SK-N-SH (cell line): ENCODE results near the gene SPSB1. TPM values are rescaled to one million over a fixed set of nuclear protein-coding genes. Genes with fewer than 3 reads are reported as not detected.
A peak's percentile ranks its signal among the peaks of the same experiment; 100 is the strongest.

Source experiments
- CTCF ChIA-PET: fragments of 300-600, 350-600 bp; formaldehyde crosslinking; extraction: SDS; loops from one replicate; lab custom pipeline; 2021; lab: Yijun Ruan, JAX
- POLR2A ChIA-PET: fragments of 350-600 bp; sonication (Branson Sonifier 250); formaldehyde crosslinking; extraction: SDS; loops from one replicate; lab custom pipeline; 2020; ENCODE audit warnings: antibody characterized with exemption, inconsistent platforms; lab: Yijun Ruan, JAX
- DNase-seq: peaks from one replicate; pipeline ENCODE4 v3.0.0; 2012
- H2AFZ ChIP-seq: fragments of 200-600 bp; sonication (generic); 2 replicates; pipeline ENCODE4 v1.8.1; 2016; ENCODE audit warnings: antibody characterized with exemption, mild to moderate bottlenecking, low read depth
- H3F3A ChIP-seq: fragments of 200-600 bp; sonication (generic); replicated peaks from 2 replicates; pipeline ENCODE3; 2016; ENCODE audit warnings: antibody characterized with exemption, mild to moderate bottlenecking; ENCODE audit not compliant: insufficient read depth
- H3K27ac ChIP-seq, 2 experiments: fragments of 200-500 bp in 1 of 2; fragments of 200-600 bp in 1 of 2; sonication (Bioruptor generic) in 1 of 2; sonication (generic), shearing (Covaris generic) in 1 of 2; 2 replicates each; pipeline versions ENCODE4 v1.5.1 to v1.6.1; 2014 to 2016; ENCODE audit warnings: low read depth in 2 of 2, inconsistent platforms in 1 of 2, low read length in 1 of 2, mild to moderate bottlenecking in 1 of 2, mixed read lengths in 1 of 2
- H3K27me3 ChIP-seq: fragments of 200-600 bp; sonication (generic), shearing (Covaris generic); 2 replicates; pipeline ENCODE4 v1.6.1; 2016; ENCODE audit warnings: mixed run types; ENCODE audit not compliant: insufficient read depth
- H3K36me3 ChIP-seq, 2 experiments: fragments of 200-500 bp in 1 of 2; fragments of 200-600 bp in 1 of 2; sonication (Bioruptor generic) in 1 of 2; sonication (generic) in 1 of 2; replicated peaks in 1 of 2; 2 replicates each; pipeline versions ENCODE3 to v1.5.1; 2014 to 2016; ENCODE audit warnings: low read length in 1 of 2, mild to moderate bottlenecking in 1 of 2; ENCODE audit not compliant: insufficient read depth in 2 of 2, control insufficient read depth in 1 of 2
- H3K4me1 ChIP-seq, 2 experiments: fragments of 200-500 bp in 1 of 2; fragments of 200-600 bp in 1 of 2; sonication (Bioruptor generic) in 1 of 2; sonication (generic), shearing (Covaris generic) in 1 of 2; 2 replicates each; pipeline versions ENCODE4 v1.5.1 to v1.6.1; 2014 to 2016; ENCODE audit warnings: low read depth in 1 of 2, low read length in 1 of 2, mixed run types in 1 of 2; ENCODE audit not compliant: insufficient read depth in 2 of 2, control insufficient read depth in 1 of 2
- H3K4me2 ChIP-seq: fragments of 200-600 bp; sonication (generic), shearing (Covaris generic); 2 replicates; pipeline ENCODE4 v1.6.1; 2017; ENCODE audit warnings: mixed run types
- H3K4me3 ChIP-seq, 2 experiments: fragments of 200-500 bp in 1 of 2; fragments of 200-600 bp in 1 of 2; sonication (Bioruptor generic) in 1 of 2; sonication (generic), shearing (Covaris generic) in 1 of 2; 2 replicates each; pipeline versions ENCODE4 v1.5.1 to v1.8.1; 2014 to 2016; ENCODE audit warnings: low read depth in 2 of 2, inconsistent platforms in 1 of 2, low read length in 1 of 2, mild to moderate bottlenecking in 1 of 2, mixed read lengths in 1 of 2, moderate library complexity in 1 of 2
- H3K79me2 ChIP-seq: fragments of 200-600 bp; sonication (generic); 2 replicates; pipeline ENCODE4 v1.8.1; 2017; ENCODE audit warnings: mild to moderate bottlenecking; ENCODE audit not compliant: insufficient read depth
- H3K9ac ChIP-seq: fragments of 200-600 bp; sonication (generic); 2 replicates; pipeline ENCODE4 v1.6.1; 2017; ENCODE audit warnings: mixed run types
- H3K9me2 ChIP-seq: fragments of 200-600 bp; sonication (generic); 2 replicates; pipeline ENCODE4 v1.6.1; 2017; ENCODE audit warnings: mixed run types
- H3K9me3 ChIP-seq: fragments of 200-600 bp; sonication (generic); 2 replicates; pipeline ENCODE4 v1.6.1; 2017; ENCODE audit warnings: mixed run types, mild to moderate bottlenecking, moderate library complexity
- H4K20me1 ChIP-seq: fragments of 200-600 bp; sonication (generic); 2 replicates; pipeline ENCODE4 v1.6.1; 2017; ENCODE audit warnings: mild to moderate bottlenecking, mixed run types; ENCODE audit not compliant: insufficient read depth
- CHD2 ChIP-seq: fragments of 150-350 bp; IDR thresholded peaks from 2 replicates; pipeline ENCODE4 v1.6.1; 2018; ENCODE audit warnings: low read length; ENCODE audit not compliant: partially characterized antibody
- EP300 ChIP-seq, 2 experiments: IDR thresholded peaks; 2 replicates each; pipeline versions ENCODE4 v1.4.0 to v1.6.1; 2012; ENCODE audit warnings: borderline replicate concordance in 1 of 2, low read depth in 1 of 2, low read length in 1 of 2
- EZH2phosphoT487 ChIP-seq: fragments of 200-600 bp; sonication (generic); IDR thresholded peaks from 2 replicates; pipeline ENCODE4 v1.6.1; 2017; ENCODE audit warnings: low read depth, mixed run types, mild to moderate bottlenecking, antibody characterized with exemption, moderate library complexity, borderline replicate concordance
- FOSL2 ChIP-seq: IDR thresholded peaks from 2 replicates; pipeline ENCODE4 v1.4.0; 2012; ENCODE audit warnings: low read depth, mild to moderate bottlenecking, moderate library complexity, borderline replicate concordance
- FOXJ3 ChIP-seq: sonication (generic); formaldehyde crosslinking; IDR thresholded peaks from 2 replicates; pipeline ENCODE4 v1.5.1; 2020; ENCODE audit warnings: mild to moderate bottlenecking, missing genetic modification reagents
- MXI1 ChIP-seq: IDR thresholded peaks from 2 replicates; pipeline ENCODE4 v1.6.1; 2012; ENCODE audit warnings: mild to moderate bottlenecking, low read depth, low read length, improper control_type of control experiment
- NFIC ChIP-seq: IDR thresholded peaks from 2 replicates; pipeline ENCODE4 v1.4.0; 2012; ENCODE audit warnings: borderline replicate concordance
- POLR2AphosphoS5 ChIP-seq: IDR thresholded peaks from 2 replicates; pipeline ENCODE4 v1.6.1; 2012; ENCODE audit warnings: low read depth, low read length
- RAD21 ChIP-seq: IDR thresholded peaks from 2 replicates; pipeline ENCODE4 v1.6.1; 2012; ENCODE audit warnings: mild to moderate bottlenecking, low read length
- RCOR1 ChIP-seq: fragments of 150-350 bp; IDR thresholded peaks from 2 replicates; pipeline ENCODE4 v1.6.1; 2017; ENCODE audit warnings: antibody characterized with exemption, low read length
- SIN3A ChIP-seq: IDR thresholded peaks from 2 replicates; pipeline ENCODE4 v1.6.1; 2012; ENCODE audit warnings: low read depth, mild to moderate bottlenecking, low read length, moderate library complexity, borderline replicate concordance
- TCF12 ChIP-seq: IDR thresholded peaks from 2 replicates; pipeline ENCODE4 v1.4.0; 2012
- TEAD4 ChIP-seq: IDR thresholded peaks from 2 replicates; pipeline ENCODE4 v1.4.0; 2012; ENCODE audit warnings: mild to moderate bottlenecking, borderline replicate concordance; ENCODE audit not compliant: insufficient read depth
- YY1 ChIP-seq: IDR thresholded peaks from 2 replicates; pipeline ENCODE4 v1.4.0; 2012; ENCODE audit warnings: low read depth, mild to moderate bottlenecking
- WGBS: methylation state at CpG from one replicate; pipeline ENCODE4 v1.1.6; 2017; ENCODE audit warnings: low lambda C conversion rate; 5-methylcytosine and 5-hydroxymethylcytosine counted together
- polyA plus RNA-seq, 3 experiments: library from polyadenylated mRNA; depleted of rRNA; stranded (reverse); fragments of >200 nt; gene quantifications; 2 replicates each; pipeline ENCODE4 v1.2.3, GENCODE V29; 2012
- TF ChIP-seq, protein P1 (sequence below): IDR thresholded peaks from 2 replicates; pipeline ENCODE4 v1.4.0; 2012; ENCODE audit warnings: low read depth, borderline replicate concordance
- TF ChIP-seq, protein P2 (sequence below): IDR thresholded peaks from 2 replicates; pipeline ENCODE4 v1.6.1; 2012; ENCODE audit warnings: mild to moderate bottlenecking, low read depth, low read length, moderate library complexity
- TF ChIP-seq, protein P3 (sequence below): fragments of 150-350 bp; IDR thresholded peaks from 2 replicates; pipeline ENCODE4 v1.6.1; 2016; ENCODE audit warnings: mild to moderate bottlenecking, low read depth, low read length

Gene SPSB1
- polyA plus RNA-seq, 1 of the 3 experiments (the other 2 are of a cell fraction): 9.2 TPM

DNA sequence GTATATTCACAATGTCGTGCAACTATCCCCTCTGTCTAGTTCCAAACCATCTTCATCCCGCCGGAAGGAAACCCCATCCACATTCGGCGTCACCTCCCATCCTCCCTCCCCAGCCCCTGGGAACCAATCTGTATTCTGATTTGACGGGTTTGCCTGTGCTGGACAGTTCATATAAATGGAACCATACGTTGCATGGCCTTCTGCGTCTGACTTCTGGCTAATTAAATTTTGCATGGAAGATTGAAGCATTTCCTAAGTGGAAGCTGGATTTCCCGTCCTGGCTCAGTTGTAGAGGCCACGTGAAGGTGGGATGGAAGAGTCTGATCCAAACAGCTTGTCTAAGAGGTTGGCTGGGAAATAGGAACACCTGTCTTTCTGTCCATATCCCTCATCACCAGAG is 14.6 kb downstream of the SPSB1 start:
- ChIA-PET CTCF (interaction anchor here (1.0 to 1.5 kb wide), 5 partner anchors 17 to 40 kb away, joined by 3 to 4 read pairs (median 3); no protein-coding TSS in a partner anchor), POLR2A (no interaction called here)
- no peaks in the 10 kb centered on the region for H3K9me2 ChIP-seq
- H2AFZ ChIP-seq: no peak overlapping the region
- H3F3A ChIP-seq: peaks cover 12% of the 10 kb centered on the region
- peaks cover 56% of the 10 kb centered on the region for H4K20me1 ChIP-seq
- no peak overlapping the region for H3K4me2 ChIP-seq
- no peaks in the 10 kb centered on the region for H3K36me3 ChIP-seq
- no peak overlapping the region for H3K9ac ChIP-seq
- peaks cover 7 to 14% of the 10 kb centered on the region in 2 experiments for H3K4me1 ChIP-seq
- 79% methylated on average over 9 of the region's 10 CpGs for WGBS
- no peak overlapping the region for H3K27ac ChIP-seq
- no peaks in the 10 kb centered on the region for H3K9me3 ChIP-seq
- no peak overlapping the region for H3K4me3 ChIP-seq
- peak; percentile 73 for DNase-seq
- peaks cover 52% of the 10 kb centered on the region for H3K79me2 ChIP-seq
- H3K27me3 ChIP-seq: no peaks in the 10 kb centered on the region
- TF ChIP-seq SIN3A (no peak), YY1 (no peak), RCOR1 (0 out of 2 replicates have a peak, but pooled peaks have one; percentile 23), POLR2AphosphoS5 (no peak), MXI1 (peak; percentile 63; the same call in 1 of the 2 replicates), EZH2phosphoT487 (no peak), TEAD4 (no peak), RAD21 (peak; percentile 6; the same call in 1 of the 2 replicates), CHD2 (peak; percentile 23)

DNA sequence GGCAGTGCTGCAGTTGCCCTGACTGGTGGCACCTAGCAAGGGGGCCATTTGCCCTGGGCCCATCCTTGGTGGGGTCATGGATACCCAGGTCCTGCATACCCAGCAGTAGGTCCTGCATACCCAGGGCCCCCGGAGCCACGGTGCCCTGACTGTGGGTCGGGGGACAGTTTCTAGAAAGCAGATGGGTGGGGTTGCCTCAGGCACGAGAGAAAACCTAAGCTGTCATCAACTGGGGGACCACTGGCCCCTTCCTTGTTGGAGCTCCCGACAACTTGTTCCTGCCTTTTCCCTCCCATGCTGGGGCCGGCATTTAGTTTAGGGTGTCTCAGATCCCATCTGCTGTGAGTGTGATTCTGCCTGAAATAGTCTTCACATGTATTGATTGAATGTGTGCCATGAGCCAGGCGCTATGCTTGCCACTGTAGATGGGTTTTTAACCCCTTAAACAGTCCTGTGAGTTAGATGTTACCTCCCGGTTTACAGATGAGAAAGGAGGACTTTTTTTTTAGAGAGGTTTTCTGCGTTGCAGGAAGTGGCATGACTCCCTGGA is 15.6 kb downstream of the SPSB1 start:
- POLR2A ChIA-PET: no interaction called here
- Histone ChIP-seq H3K9me2 (no peaks in the 10 kb centered on the region), H3K4me1 (peaks cover 0 to 10% of the 10 kb centered on the region in 2 experiments; a peak in 2 of 4 replicates), H3F3A (peaks cover 3% of the 10 kb centered on the region), H3K4me3 (no peak overlapping the region), H3K27ac (no peak overlapping the region), H3K36me3 (no peaks in the 10 kb centered on the region), H3K9me3 (no peaks in the 10 kb centered on the region), H3K4me2 (no peak overlapping the region), H4K20me1 (peaks cover 49% of the 10 kb centered on the region), H3K9ac (no peak overlapping the region), H3K27me3 (no peaks in the 10 kb centered on the region), H2AFZ (no peak overlapping the region), H3K79me2 (peaks cover 52% of the 10 kb centered on the region)
- CTCF ChIA-PET: interaction anchor here (1.0 to 1.1 kb wide), 2 partner anchors 20 to 41 kb away, joined by 3 read pairs; no protein-coding TSS in a partner anchor
- DNase-seq: no peak
- 97% methylated on average over 5 of the region's 9 CpGs for WGBS
- TF ChIP-seq EP300 (IDR thresholded peaks at IDR 0.05; ENCODE audit: borderline replicate concordance in 1 of 2, low read depth in 1 of 2, low read length in 1 of 2) (no peak), FOSL2 (no peak), CHD2 (no peak), NFIC (no peak), TCF12 (no peak), FOXJ3 (no peak), SIN3A (no peak), POLR2AphosphoS5 (no peak)
- TF ChIP-seq, protein P1, sequence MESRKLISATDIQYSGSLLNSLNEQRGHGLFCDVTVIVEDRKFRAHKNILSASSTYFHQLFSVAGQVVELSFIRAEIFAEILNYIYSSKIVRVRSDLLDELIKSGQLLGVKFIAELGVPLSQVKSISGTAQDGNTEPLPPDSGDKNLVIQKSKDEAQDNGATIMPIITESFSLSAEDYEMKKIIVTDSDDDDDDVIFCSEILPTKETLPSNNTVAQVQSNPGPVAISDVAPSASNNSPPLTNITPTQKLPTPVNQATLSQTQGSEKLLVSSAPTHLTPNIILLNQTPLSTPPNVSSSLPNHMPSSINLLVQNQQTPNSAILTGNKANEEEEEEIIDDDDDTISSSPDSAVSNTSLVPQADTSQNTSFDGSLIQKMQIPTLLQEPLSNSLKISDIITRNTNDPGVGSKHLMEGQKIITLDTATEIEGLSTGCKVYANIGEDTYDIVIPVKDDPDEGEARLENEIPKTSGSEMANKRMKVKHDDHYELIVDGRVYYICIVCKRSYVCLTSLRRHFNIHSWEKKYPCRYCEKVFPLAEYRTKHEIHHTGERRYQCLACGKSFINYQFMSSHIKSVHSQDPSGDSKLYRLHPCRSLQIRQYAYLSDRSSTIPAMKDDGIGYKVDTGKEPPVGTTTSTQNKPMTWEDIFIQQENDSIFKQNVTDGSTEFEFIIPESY: no peak
- TF ChIP-seq, protein P2, sequence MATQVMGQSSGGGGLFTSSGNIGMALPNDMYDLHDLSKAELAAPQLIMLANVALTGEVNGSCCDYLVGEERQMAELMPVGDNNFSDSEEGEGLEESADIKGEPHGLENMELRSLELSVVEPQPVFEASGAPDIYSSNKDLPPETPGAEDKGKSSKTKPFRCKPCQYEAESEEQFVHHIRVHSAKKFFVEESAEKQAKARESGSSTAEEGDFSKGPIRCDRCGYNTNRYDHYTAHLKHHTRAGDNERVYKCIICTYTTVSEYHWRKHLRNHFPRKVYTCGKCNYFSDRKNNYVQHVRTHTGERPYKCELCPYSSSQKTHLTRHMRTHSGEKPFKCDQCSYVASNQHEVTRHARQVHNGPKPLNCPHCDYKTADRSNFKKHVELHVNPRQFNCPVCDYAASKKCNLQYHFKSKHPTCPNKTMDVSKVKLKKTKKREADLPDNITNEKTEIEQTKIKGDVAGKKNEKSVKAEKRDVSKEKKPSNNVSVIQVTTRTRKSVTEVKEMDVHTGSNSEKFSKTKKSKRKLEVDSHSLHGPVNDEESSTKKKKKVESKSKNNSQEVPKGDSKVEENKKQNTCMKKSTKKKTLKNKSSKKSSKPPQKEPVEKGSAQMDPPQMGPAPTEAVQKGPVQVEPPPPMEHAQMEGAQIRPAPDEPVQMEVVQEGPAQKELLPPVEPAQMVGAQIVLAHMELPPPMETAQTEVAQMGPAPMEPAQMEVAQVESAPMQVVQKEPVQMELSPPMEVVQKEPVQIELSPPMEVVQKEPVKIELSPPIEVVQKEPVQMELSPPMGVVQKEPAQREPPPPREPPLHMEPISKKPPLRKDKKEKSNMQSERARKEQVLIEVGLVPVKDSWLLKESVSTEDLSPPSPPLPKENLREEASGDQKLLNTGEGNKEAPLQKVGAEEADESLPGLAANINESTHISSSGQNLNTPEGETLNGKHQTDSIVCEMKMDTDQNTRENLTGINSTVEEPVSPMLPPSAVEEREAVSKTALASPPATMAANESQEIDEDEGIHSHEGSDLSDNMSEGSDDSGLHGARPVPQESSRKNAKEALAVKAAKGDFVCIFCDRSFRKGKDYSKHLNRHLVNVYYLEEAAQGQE: no peak
- TF ChIP-seq, protein P3, sequence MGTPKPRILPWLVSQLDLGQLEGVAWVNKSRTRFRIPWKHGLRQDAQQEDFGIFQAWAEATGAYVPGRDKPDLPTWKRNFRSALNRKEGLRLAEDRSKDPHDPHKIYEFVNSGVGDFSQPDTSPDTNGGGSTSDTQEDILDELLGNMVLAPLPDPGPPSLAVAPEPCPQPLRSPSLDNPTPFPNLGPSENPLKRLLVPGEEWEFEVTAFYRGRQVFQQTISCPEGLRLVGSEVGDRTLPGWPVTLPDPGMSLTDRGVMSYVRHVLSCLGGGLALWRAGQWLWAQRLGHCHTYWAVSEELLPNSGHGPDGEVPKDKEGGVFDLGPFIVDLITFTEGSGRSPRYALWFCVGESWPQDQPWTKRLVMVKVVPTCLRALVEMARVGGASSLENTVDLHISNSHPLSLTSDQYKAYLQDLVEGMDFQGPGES: no peak
